Rectal smooth muscle tissue (tissue), 1 donor: ENCODE data around the gene CNNM2.
"Not testable (repeated sequence)": the region's sequence is repeated elsewhere in the genome, so short reads cannot be mapped to it uniquely, and the experiment has no call there.

Source experiments
- H3K27ac ChIP-seq: one replicate; pipeline ENCODE4 v1.7.0; 2013; ENCODE audit warnings: low read depth, low read length, inconsistent platforms
- H3K27me3 ChIP-seq: one replicate; pipeline ENCODE4 v1.7.0; 2013; ENCODE audit warnings: low read length; ENCODE audit not compliant: control insufficient read depth, insufficient read depth
- H3K36me3 ChIP-seq: one replicate; pipeline ENCODE4 v1.7.0; 2013; ENCODE audit warnings: low read length; ENCODE audit not compliant: control insufficient read depth, insufficient read depth
- H3K4me1 ChIP-seq: one replicate; pipeline ENCODE4 v1.7.0; 2013; ENCODE audit warnings: low read length; ENCODE audit not compliant: control insufficient read depth, insufficient read depth
- H3K4me3 ChIP-seq: one replicate; pipeline ENCODE4 v1.7.0; 2013; ENCODE audit warnings: low read length
- H3K9ac ChIP-seq: one replicate; pipeline ENCODE4 v1.7.0; 2013; ENCODE audit warnings: low read length

The CNNM2 gene

DNA sequence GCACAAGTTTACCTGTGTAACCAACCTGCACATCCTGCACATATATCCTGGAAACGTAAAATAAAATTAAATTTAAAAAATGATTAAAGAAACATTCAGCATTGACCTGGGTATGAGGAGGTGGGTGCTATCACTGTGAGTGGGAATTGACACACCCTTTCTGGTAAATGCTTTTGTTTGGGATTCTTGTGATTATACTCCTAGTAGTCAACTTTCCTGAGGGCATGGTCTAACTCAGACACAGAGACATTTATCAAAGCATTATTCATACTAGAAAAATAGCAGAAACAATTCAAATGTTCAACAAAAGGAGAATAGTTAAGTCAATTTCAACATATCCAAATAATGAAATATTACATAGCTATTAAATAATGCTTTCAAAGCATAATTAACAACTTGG is 44.2 kb downstream of the CNNM2 start:
- H3K4me3 ChIP-seq, result no peak overlapping the region
- no peak overlapping the region for H3K9ac ChIP-seq
- H3K27ac ChIP-seq, result no peak overlapping the region
- no peaks in the 10 kb centered on the region for H3K4me1 ChIP-seq
- H3K36me3 ChIP-seq, result no peaks in the 10 kb centered on the region
- H3K27me3 ChIP-seq, result no peaks in the 10 kb centered on the region

DNA sequence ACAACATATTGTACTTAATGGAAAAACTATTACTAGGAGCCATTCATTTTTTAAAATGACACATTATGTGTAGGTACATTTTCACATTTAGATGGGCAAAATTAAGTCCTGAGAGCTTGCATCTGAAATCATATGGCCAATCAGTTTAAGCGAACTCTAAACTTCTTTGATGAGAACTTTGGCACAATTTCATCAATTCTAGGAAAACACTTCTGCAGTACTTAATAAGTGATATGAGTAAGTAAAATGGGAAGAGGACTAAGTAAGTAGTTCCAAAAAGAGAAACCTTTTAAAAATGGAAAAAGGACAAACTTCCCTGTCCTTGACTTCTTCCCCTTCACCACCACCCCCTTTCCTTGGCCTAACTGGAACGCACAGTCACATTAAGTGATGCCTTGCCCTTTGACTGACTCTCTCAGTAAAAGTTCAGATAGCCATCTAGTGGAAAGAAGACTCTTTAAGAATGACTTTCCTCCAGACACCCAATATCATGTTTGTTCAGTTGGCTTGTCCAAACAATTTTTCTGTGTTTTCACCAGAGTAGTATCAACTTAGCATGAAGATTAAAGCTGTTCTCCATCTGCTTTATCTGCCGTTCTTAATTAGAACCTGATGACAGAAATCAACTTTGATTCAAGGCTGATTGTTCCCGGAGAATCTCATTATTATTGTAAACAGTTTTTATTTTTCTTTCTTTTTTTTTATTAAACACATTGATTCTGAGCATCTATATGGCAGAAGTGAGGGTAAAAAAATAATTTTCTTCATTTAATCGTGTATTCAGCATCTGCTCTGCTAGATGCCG is 45.1 kb downstream of the CNNM2 start:
- Histone ChIP-seq H3K4me3 (no peak overlapping the region), H3K9ac (no peak overlapping the region), H3K36me3 (no peaks in the 10 kb centered on the region), H3K4me1 (no peaks in the 10 kb centered on the region), H3K27ac (no peak overlapping the region), H3K27me3 (no peaks in the 10 kb centered on the region)

DNA sequence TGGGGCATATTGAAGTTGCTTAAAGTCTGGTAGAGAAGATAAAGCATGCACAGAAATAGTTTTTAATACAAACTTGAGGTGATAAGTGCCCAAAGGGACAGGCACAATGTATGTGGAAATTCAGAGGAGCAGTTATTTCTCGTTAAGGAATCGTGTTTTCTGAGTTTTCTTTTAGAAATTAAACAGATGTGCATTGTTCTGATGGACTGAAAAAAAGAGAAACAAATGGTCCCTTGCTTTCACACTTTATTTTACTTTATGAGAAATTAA is 45.6 kb downstream of the CNNM2 start:
- no peaks in the 10 kb centered on the region for H3K27me3 ChIP-seq

DNA sequence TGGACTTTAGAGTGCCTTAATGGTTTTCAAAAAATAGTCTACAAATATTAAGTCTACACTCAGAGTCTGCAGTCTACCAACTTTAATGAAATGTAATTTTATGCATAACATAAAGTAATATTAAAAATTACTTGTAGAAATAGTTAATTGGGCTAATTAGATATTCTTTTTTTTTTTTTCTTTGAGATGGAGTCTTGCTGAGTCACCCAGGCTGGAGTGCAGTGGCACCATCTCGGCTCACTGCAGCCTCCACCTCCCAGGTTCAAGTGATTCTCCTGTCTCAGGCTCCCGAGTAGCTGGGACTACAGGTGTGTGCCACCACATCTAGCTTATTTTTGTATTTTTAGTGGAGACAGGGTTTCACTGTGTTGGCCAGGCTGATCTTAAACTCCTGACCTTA is 46.0 kb downstream of the CNNM2 start:
- H3K36me3 ChIP-seq, H3K27ac ChIP-seq, H3K27me3 ChIP-seq, H3K4me1 ChIP-seq, H3K9ac ChIP-seq, H3K4me3 ChIP-seq: not testable (repeated sequence)

More for the DNA sequence above, 45.6 kb downstream of the CNNM2 start:
- Histone ChIP-seq H3K4me1 (no peaks in the 10 kb centered on the region), H3K9ac (no peak overlapping the region), H3K27ac (no peak overlapping the region), H3K36me3 (no peaks in the 10 kb centered on the region), H3K4me3 (no peak overlapping the region)

DNA sequence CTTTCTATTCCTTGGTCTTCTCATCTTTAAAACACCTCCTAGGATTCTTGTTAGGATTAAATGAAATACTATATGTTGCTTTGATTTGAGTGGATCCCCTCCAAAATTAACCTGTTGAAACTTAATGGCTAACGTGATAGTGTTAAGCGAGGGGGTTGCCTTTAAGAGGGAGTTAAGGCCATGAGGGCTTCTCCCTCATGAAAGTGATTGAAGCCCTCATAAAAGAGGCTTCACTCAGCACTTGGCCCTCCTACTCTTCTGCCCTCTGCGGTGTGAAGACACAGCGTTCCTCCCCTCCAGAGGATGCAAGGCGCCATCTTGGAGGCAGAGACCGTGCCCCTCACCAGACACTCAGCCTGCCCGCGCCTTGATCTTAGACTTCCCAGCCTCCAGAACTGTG is 46.6 kb downstream of the CNNM2 start:
- H3K36me3 ChIP-seq, result no peaks in the 10 kb centered on the region
- no peak overlapping the region for H3K4me3 ChIP-seq
- no peaks in the 10 kb centered on the region for H3K27me3 ChIP-seq
- no peak overlapping the region for H3K27ac ChIP-seq
- no peaks in the 10 kb centered on the region for H3K4me1 ChIP-seq
- H3K9ac ChIP-seq, result no peak overlapping the region

DNA sequence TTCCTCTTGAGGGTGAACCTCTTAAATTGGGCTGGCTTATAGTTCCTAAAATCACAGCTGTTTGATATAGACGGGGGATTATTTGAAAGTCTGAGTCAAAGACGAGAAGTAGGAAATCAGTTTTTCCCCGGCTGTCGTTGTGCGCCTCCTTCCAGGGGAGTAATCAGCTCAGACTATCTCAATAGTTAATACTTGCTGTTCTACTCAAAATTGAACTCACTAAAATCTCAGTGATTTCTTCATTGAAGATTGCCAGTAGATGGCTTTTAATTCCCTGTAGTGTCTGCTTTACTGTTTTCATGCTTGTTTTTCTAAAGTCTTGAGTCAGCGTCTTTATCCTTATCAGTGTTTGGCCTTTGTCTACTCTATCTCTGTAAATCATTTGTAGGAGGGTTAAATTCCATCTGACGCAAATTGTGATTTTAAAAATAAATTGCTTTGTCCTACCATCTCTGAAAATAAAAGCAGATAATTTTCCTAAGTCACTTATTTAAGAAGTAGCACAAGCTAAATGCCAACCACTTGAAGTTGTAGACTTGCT is 47.3 kb downstream of the CNNM2 start:
- Histone ChIP-seq H3K27me3 (no peaks in the 10 kb centered on the region), H3K9ac (no peak overlapping the region), H3K36me3 (no peaks in the 10 kb centered on the region), H3K27ac (no peak overlapping the region), H3K4me1 (no peaks in the 10 kb centered on the region), H3K4me3 (no peak overlapping the region)

DNA sequence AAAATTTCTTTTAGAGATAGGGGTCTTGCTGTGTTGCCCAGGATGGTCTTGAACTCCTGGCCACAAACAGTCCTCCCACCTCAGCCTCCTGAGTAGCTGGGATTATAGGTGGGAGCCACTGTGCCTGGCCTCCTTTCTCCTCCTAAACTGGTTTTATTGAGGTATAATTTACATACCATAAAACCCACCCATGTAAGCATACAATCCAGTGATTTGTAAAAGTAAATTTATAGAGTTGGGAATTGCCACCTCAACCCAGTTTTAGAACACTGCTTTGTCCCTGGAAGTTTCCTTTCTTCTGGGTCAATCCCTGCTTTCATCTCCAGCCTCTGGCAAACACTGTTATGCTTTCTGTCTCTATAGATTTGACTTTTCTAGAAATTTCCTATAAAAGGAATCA is 49.0 kb downstream of the CNNM2 start:
- Histone ChIP-seq H3K4me1 (no peaks in the 10 kb centered on the region), H3K27ac (no peak overlapping the region), H3K36me3 (no peaks in the 10 kb centered on the region), H3K4me3 (no peak overlapping the region), H3K9ac (no peak overlapping the region), H3K27me3 (no peaks in the 10 kb centered on the region)

DNA sequence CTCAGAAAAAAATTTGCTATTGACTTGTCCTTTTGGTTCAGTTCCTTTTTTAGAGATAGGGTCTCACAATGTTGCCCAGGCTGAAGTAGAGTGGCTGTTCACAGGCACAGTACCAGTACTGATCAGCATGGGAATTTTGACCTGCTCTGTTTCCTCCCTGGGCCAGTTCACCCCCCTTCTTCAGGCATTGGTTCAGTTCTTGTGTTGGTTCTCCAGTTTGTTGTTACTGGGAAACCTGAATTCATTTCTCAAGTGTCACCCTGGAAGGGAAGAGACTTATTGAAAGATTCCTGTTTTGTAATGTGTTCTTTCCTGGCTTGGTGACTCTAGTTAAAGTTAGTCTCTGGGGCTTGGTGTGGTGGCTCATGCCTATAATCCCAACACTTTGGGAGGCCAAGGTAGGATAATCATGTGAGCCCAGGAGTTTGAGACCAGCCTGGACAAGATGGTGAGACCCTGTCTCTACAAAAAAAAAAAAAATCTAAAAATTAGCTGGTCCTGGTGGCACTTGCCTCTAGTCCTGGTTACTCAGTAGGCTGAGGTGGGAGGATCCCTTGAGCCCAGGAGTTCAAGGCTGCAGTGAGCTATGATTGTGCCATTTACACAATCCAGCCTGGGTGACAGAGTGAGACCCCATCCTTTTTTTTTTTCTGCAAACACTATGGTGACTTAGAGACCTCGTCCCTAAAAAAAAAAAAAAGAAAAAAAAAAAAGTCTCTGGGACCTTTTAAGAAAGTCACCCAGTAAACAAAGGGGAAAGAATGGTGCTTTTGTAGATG is 52.7 kb downstream of the CNNM2 start:
- H3K27me3 ChIP-seq, result no peaks in the 10 kb centered on the region
- H3K36me3 ChIP-seq, result no peaks in the 10 kb centered on the region
- H3K9ac ChIP-seq, result no peak overlapping the region
- H3K4me3 ChIP-seq, result no peak overlapping the region
- H3K4me1 ChIP-seq, result no peaks in the 10 kb centered on the region
- H3K27ac ChIP-seq, result no peak overlapping the region

DNA sequence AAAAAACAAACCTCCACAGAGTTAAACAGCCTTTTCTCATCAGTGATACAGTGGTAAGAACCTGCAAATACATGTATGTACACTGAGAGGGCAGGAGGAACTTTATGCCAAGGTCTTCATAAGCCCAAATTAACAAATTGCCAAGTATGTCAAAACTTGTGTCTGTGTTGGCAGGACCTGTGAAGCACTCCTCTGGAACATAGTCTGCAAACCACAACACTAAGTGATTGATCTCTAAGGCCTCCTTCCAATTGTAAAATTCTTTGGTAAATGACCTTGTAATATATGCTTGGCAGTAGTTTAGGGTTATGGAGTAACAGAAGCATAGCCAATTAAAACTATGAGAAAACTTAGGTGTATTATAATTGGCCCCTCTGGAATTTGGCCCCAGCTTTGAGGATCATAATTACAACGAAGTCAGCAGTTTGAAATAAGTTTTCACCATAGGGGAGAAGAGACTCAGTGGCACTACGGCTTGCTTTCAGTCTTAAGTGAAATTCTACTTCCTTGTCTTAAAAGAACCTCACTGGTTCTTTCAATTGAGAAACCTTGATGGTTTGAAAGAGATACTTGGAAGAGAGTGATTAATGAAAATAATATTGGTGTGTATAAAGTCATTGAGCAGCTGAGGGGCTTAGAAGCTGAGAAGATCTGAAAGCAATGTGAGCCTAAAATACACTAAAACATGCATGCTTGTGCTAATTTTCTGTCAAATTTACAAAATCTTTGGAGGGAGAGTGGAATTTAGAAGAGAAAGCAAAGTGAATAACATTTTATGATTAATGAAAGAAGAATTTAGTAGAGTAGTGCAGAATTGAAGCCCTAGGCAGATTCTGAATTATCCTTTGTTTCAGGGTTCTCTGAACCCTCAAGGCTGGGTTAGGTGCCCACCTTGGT is 57.6 kb downstream of the CNNM2 start:
- Histone ChIP-seq H3K9ac (no peak overlapping the region), H3K4me1 (no peaks in the 10 kb centered on the region), H3K27me3 (no peaks in the 10 kb centered on the region), H3K27ac (no peak overlapping the region), H3K4me3 (no peak overlapping the region), H3K36me3 (no peaks in the 10 kb centered on the region)

DNA sequence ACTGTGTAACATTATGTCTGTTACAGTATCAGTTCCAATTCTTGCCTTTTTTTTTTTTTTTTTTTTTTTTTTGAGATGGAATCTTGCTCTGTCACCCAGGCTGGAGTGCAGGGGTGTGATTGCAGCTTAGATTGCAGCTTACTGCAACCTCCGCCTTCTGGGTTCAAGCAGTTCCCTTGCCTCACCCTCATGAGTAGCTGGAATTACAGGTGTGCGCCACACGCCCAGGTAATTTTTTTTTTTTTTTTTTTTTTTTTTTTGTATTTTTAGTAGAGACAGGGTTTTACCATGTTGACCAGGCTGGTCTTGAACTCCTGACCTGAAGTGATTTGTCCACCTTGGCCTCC is 58.3 kb downstream of the CNNM2 start:
- not testable (repeated sequence) for H3K36me3 ChIP-seq, H3K9ac ChIP-seq, H3K27ac ChIP-seq, H3K27me3 ChIP-seq, H3K4me1 ChIP-seq, H3K4me3 ChIP-seq

DNA sequence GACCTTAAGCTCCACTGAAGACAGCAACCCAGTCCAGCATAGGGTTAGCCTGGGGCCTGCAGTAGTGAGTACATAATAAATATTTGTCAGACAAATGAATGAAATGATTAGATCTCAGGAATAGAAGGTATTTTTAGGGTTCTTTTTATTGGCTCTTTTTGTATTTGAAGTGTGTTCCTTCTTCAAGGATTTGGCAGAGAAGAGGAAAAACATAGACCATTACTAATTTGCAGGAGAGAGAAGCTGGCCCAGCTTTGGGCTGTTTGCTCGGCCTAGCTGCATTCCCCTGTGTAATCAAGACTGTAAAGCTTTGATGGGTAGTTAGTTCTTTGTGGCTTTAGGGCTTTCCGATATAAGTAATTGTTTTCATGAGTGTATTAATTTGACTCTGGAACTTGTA is 64.2 kb downstream of the CNNM2 start:
- no peaks in the 10 kb centered on the region for H3K36me3 ChIP-seq
- no peak overlapping the region for H3K9ac ChIP-seq
- no peaks in the 10 kb centered on the region for H3K27me3 ChIP-seq
- H3K4me3 ChIP-seq, result no peak overlapping the region
- no peaks in the 10 kb centered on the region for H3K4me1 ChIP-seq
- H3K27ac ChIP-seq, result no peak overlapping the region

DNA sequence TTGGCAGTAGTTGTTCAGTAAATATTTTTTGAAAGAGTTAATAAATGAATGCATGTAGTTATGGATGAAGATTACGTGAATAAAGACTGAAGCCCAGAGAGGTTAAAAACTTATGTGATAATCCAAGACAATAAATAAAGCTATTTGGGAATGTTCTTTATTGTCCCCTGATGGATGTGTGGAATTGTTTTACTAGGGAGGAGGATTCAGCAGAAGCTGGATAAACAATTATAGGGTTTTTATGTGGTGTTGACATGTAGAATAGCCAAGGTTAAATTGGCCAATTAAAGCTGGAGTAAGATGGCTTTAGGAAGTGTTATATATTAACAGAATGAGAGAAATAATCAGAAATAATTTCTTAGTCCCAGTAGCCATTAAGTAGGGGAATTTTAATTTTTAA is 66.0 kb downstream of the CNNM2 start:
- Histone ChIP-seq H3K9ac (no peak overlapping the region), H3K4me3 (no peak overlapping the region), H3K36me3 (no peaks in the 10 kb centered on the region), H3K27ac (no peak overlapping the region), H3K27me3 (no peaks in the 10 kb centered on the region), H3K4me1 (no peaks in the 10 kb centered on the region)
